B cell (primary cell): Measurements from ENCODE around the gene BRD9. TPM values are rescaled to one million over a fixed set of nuclear protein-coding genes. Genes with fewer than 3 reads are reported as not detected.
"Not testable (repeated sequence)": the region's sequence is repeated elsewhere in the genome, so short reads cannot be mapped to it uniquely, and the experiment has no call there.

Experiments
- ATAC-seq: fragments of 200-7000 bp; cut with Tn5 transposase; one replicate; pipeline ENCODE4 v1.10.0; 2021; ENCODE audit warnings: low read depth, mild to moderate bottlenecking, moderate number of reproducible peaks, moderate library complexity
- CTCF ChIA-PET: fragments of 350-600 bp; sonication (Branson Sonifier 250); formaldehyde crosslinking; loops from one replicate; lab custom pipeline; 2021; ENCODE audit warnings: antibody characterized with exemption, inconsistent platforms; lab: Charles Lee
- POLR2A ChIA-PET: fragments of 350-600 bp; sonication (Branson Sonifier 250); formaldehyde crosslinking; loops from one replicate; lab custom pipeline; 2021; ENCODE audit warnings: antibody characterized with exemption; lab: Charles Lee
- DNase-seq: peaks from one replicate; pipeline ENCODE4 v3.0.0; 2013
- H2AFZ ChIP-seq: 2 replicates; pipeline ENCODE4 v1.6.1; 2012; ENCODE audit warnings: mild to moderate bottlenecking, low read depth, low read length; ENCODE audit not compliant: insufficient read depth, poor library complexity, severe bottlenecking
- H3K27ac ChIP-seq, 2 donors: 1 replicate in 1 of 2; 2 replicates in 1 of 2; pipeline ENCODE4 v1.5.1; 2012 to 2013; ENCODE audit warnings: low read length in 2 of 2, mild to moderate bottlenecking in 2 of 2, moderate library complexity in 1 of 2
- H3K27me3 ChIP-seq, 4 experiments: fragments of 200-600 bp in 1 of 4; sonication (generic) in 1 of 4; replicated peaks in 1 of 4; 1 replicate in 2 of 4; 2 replicates in 2 of 4; pipeline versions ENCODE4 v1.6.1 to v1.7.0; 2013 to 2016; ENCODE audit warnings: low read length in 3 of 4, mild to moderate bottlenecking in 2 of 4, mixed read lengths in 1 of 4, moderate library complexity in 1 of 4; ENCODE audit not compliant: insufficient read depth in 4 of 4, control insufficient read depth in 3 of 4; ENCODE audit errors: control extremely low read depth in 1 of 4
- H3K36me3 ChIP-seq, 2 experiments: replicated peaks in 1 of 2; 1 replicate in 1 of 2; 2 replicates in 1 of 2; pipeline versions ENCODE4 v1.6.1 to v1.7.1; 2013; ENCODE audit warnings: low read length in 1 of 2; ENCODE audit not compliant: insufficient read depth in 2 of 2, control insufficient read depth in 1 of 2; ENCODE audit errors: control extremely low read depth in 1 of 2, extremely low read depth in 1 of 2
- H3K4me1 ChIP-seq, 2 donors: fragments of 200-600 bp in 1 of 2; sonication (generic) in 1 of 2; 1 replicate in 1 of 2; 2 replicates in 1 of 2; pipeline versions ENCODE4 v1.5.1 to v1.6.1; 2013 to 2017; ENCODE audit warnings: low read length in 2 of 2; ENCODE audit not compliant: control insufficient read depth in 2 of 2, insufficient read depth in 2 of 2
- H3K4me2 ChIP-seq: replicated peaks from 2 replicates; pipeline ENCODE3; 2012; ENCODE audit warnings: mild to moderate bottlenecking, low read depth, low read length; ENCODE audit not compliant: poor library complexity, severe bottlenecking
- H3K4me3 ChIP-seq, 5 experiments: fragments of 200-600 bp in 1 of 5; sonication (generic) in 1 of 5; 1 replicate in 3 of 5; 2 replicates in 2 of 5; pipeline versions ENCODE4 v1.5.1 to v1.7.0; 2011 to 2016; ENCODE audit warnings: low read length in 4 of 5, mild to moderate bottlenecking in 4 of 5, low read depth in 2 of 5, control low read depth in 1 of 5, moderate library complexity in 1 of 5; ENCODE audit not compliant: insufficient read depth in 1 of 5; ENCODE audit errors: control extremely low read depth in 1 of 5, extremely low read depth in 1 of 5
- H3K79me2 ChIP-seq: fragments of 200-600 bp; sonication (generic); one replicate; pipeline ENCODE4 v1.6.0; 2016; ENCODE audit warnings: low read length; ENCODE audit not compliant: control insufficient read depth, insufficient read depth
- H3K9ac ChIP-seq: fragments of 200-600 bp; sonication (generic); 2 replicates; pipeline ENCODE4 v1.6.1; 2017; ENCODE audit warnings: mild to moderate bottlenecking, low read length, moderate library complexity
- H3K9me3 ChIP-seq, 3 donors: one replicate each; pipeline versions ENCODE4 v1.6.1 to v1.7.1; 2013; ENCODE audit warnings: low read length in 2 of 3; ENCODE audit not compliant: control insufficient read depth in 2 of 3, insufficient read depth in 1 of 3; ENCODE audit errors: control extremely low read depth in 1 of 3
- H4K20me1 ChIP-seq: 2 replicates; pipeline ENCODE4 v1.6.0; 2012; ENCODE audit warnings: mild to moderate bottlenecking, low read length; ENCODE audit not compliant: insufficient read depth, control insufficient read depth, poor library complexity, severe bottlenecking
- H3K27ac Mint-ChIP-seq: one replicate; pipeline ENCODE4 v1.8.0; 2021; ENCODE audit warnings: mixed read lengths
- H3K27me3 Mint-ChIP-seq: one replicate; pipeline ENCODE4 v1.8.0; 2021; ENCODE audit warnings: mixed read lengths
- H3K4me1 Mint-ChIP-seq: one replicate; pipeline ENCODE4 v1.8.0; 2021; ENCODE audit warnings: mixed read lengths
- H3K4me3 Mint-ChIP-seq: one replicate; pipeline ENCODE4 v1.8.0; 2021; ENCODE audit warnings: mixed read lengths
- H3K9me3 Mint-ChIP-seq: one replicate; pipeline ENCODE4 v1.8.0; 2022; ENCODE audit warnings: mixed read lengths; ENCODE audit not compliant: insufficient read depth
- WGBS: methylation state at CpG from one replicate; pipeline ENCODE4 v1.1.5; 2013; ENCODE audit warnings: missing lambda C conversion rate; ENCODE audit not compliant: insufficient coverage; 5-methylcytosine and 5-hydroxymethylcytosine counted together
- intact Hi-C: fragments of 100-400 bp; cut with micrococcal nuclease; formaldehyde crosslinking; loops from one replicate; pipeline ENCODE4 v1.10.0; 2022
- polyA plus RNA-seq: library from polyadenylated mRNA; depleted of rRNA; stranded (reverse); fragments of >200 nt; gene quantifications from 2 replicates; pipeline ENCODE4 v1.2.3, GENCODE V29; 2012
- total RNA-seq, 2 donors: library from RNA; stranded (reverse); fragments of 120-200 nt in 1 of 2; gene quantifications; 1 replicate in 1 of 2; 2 replicates in 1 of 2; pipeline versions ENCODE4 v1.2.3 to v1.2.4, GENCODE V29; 2013 to 2022

BRD9 gene
- total and polyA plus RNA-seq, 2 donors (not counting 1 experiment from before 2014, with no cell fraction given): 28.3 to 68.6 TPM

GRCh38 chr5:841531-842401 lies 50.8 kb downstream of the BRD9 start:
- H3K9ac ChIP-seq, H3K4me1 ChIP-seq, H3K79me2 ChIP-seq, H3K27ac ChIP-seq, H3K4me3 ChIP-seq, H3K9me3 Mint-ChIP-seq, H3K27me3 Mint-ChIP-seq, H3K36me3 ChIP-seq, POLR2A ChIA-PET, H4K20me1 ChIP-seq, DNase-seq, H3K4me3 Mint-ChIP-seq, CTCF ChIA-PET, H3K27ac Mint-ChIP-seq, H3K27me3 ChIP-seq, H2AFZ ChIP-seq, H3K4me2 ChIP-seq, ATAC-seq, H3K9me3 ChIP-seq, H3K4me1 Mint-ChIP-seq: not testable (repeated sequence)
- intact Hi-C loops: loop anchor here (5.0 kb wide), 1 partner anchor 79 kb away; no protein-coding TSS in a partner anchor
- 75% methylated on average over 10 of the region's 15 CpGs for WGBS

- H4K20me1 ChIP-seq, H3K4me3 Mint-ChIP-seq, ATAC-seq, DNase-seq, POLR2A ChIA-PET, H3K9me3 Mint-ChIP-seq, H3K27me3 ChIP-seq, H3K79me2 ChIP-seq, H3K4me1 ChIP-seq, H3K27ac ChIP-seq, H2AFZ ChIP-seq, H3K9ac ChIP-seq, H3K9me3 ChIP-seq, CTCF ChIA-PET, H3K27me3 Mint-ChIP-seq, H3K27ac Mint-ChIP-seq, H3K36me3 ChIP-seq, H3K4me2 ChIP-seq, H3K4me3 ChIP-seq: not testable (repeated sequence)
- WGBS: 87% methylated on average over 6 of the region's 10 CpGs
- H3K4me1 Mint-ChIP-seq: peaks cover 11% of the 10 kb centered on the region
- intact Hi-C loops: loop anchor here (5.0 kb wide), 1 partner anchor 79 kb away; no protein-coding TSS in a partner anchor
Observed at GRCh38 chr5:840974-841435, 51.6 kb downstream of the BRD9 start.

DNA sequence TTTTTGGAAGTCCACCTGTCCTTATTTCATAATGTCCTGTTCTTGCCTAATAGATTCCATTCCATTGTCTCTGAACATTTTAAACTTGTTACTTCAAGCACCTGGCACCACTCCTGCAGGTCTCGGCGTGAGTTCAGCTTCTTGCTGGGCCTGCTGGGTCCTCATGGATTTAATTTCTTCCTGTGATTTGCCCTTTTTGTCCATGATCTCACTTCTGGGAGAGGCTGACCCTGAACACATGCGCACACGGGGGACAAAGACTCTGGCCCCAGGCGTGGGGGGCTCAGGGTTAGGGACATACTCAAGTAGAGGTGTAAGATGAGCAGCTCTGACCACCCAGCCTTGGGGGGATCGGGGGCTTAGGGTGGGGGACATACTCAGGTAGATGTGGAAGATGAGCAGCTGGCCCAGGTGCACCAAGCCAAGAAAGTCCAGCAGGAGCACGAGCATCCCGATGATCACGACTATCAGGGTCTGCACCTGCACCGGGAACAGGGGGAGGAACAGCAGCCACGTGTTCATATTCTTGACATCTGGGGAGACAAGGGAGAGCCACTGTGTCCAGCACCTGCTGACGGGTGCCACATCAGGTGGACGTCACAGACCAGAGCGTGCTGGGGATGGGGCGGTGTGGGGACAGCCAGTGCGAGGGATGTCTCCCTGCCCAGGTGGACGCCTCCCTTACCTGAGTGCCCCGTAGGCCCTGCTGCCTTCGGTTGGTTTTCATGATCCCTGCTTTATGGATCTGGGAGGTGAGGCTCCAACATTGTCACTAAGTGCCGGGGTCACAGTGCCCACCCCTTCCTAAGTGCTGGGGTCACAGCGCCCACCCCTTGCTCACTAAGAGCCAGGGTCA lies 52.3 kb downstream of the BRD9 start:
- H3K79me2 ChIP-seq, H3K27me3 Mint-ChIP-seq, ATAC-seq, H3K9ac ChIP-seq, POLR2A ChIA-PET, H3K9me3 Mint-ChIP-seq, H3K4me3 ChIP-seq, H3K36me3 ChIP-seq, H3K27ac Mint-ChIP-seq, DNase-seq, CTCF ChIA-PET, H3K27me3 ChIP-seq, H3K27ac ChIP-seq, H3K4me1 ChIP-seq, H4K20me1 ChIP-seq, H3K9me3 ChIP-seq, H2AFZ ChIP-seq, H3K4me3 Mint-ChIP-seq, H3K4me2 ChIP-seq: not testable (repeated sequence)
- 90% methylated on average over 19 of the region's 21 CpGs for WGBS
- peaks cover 14% of the 10 kb centered on the region for H3K4me1 Mint-ChIP-seq
- intact Hi-C loops: loop anchor here (5.0 kb wide), 1 partner anchor 78 kb away; no protein-coding TSS in a partner anchor
